Type B pancreatic cell (in vitro differentiated cells): ENCODE measurements around the gene TSHZ2. TPM values are rescaled to one million over a fixed set of nuclear protein-coding genes. Genes with fewer than 3 reads are reported as not detected.

ENCODE experiments used
- DNase-seq: peaks from one replicate; pipeline ENCODE4 v3.0.0; 2021; ENCODE audit warnings: mixed read lengths; ENCODE audit not compliant: unreplicated experiment; ENCODE audit errors: extremely low spot score
- H3K27ac Mint-ChIP-seq: 2 replicates; pipeline ENCODE4 v1.8.0; 2021; ENCODE audit warnings: mild to moderate bottlenecking, mixed read lengths
- H3K27me3 Mint-ChIP-seq: 2 replicates; pipeline ENCODE4 v1.8.0; 2021; ENCODE audit warnings: mixed read lengths
- H3K36me3 Mint-ChIP-seq: 2 replicates; pipeline ENCODE4 v1.8.0; 2021; ENCODE audit warnings: mixed read lengths
- H3K4me1 Mint-ChIP-seq: one replicate; pipeline ENCODE4 v1.8.0; 2021; ENCODE audit warnings: mixed read lengths; ENCODE audit not compliant: unreplicated experiment
- H3K4me3 Mint-ChIP-seq: 2 replicates; pipeline ENCODE4 v1.8.0; 2021; ENCODE audit warnings: mild to moderate bottlenecking, mixed read lengths
- H3K9me3 Mint-ChIP-seq: 2 replicates; pipeline ENCODE4 v1.8.0; 2021; ENCODE audit warnings: mixed read lengths
- CTCF ChIP-seq: fragments of 200-600 bp; sonication (generic); conservative IDR thresholded peaks from 2 replicates; pipeline ENCODE4 v1.5.0; 2021; ENCODE audit warnings: antibody characterized with exemption, mild to moderate bottlenecking
- total RNA-seq: library from RNA; stranded (reverse); gene quantifications from 2 replicates; pipeline ENCODE4 v1.2.1, GENCODE V29; 2021; ENCODE audit warnings: low replicate concordance

TSHZ2 gene
- total RNA-seq, 1 donor from 2014 or later: 45.5 TPM

- TF ChIP-seq CTCF: no peak
- Mint-ChIP-seq H3K4me3 (no peak overlapping the region), H3K4me1 (peaks cover 31% of the 10 kb centered on the region), H3K9me3 (peaks cover 4% of the 10 kb centered on the region), H3K36me3 (peaks cover 11% of the 10 kb centered on the region), H3K27ac (no peak overlapping the region), H3K27me3 (no peaks in the 10 kb centered on the region)
- DNase-seq: no peak
Measured at GRCh38 chr20:53101992-53102760, 130.0 kb downstream of the TSHZ2 start.

GRCh38 chr20:53103124-53103523 lies 131.0 kb downstream of the TSHZ2 start:
- H3K36me3 Mint-ChIP-seq: peaks cover 15% of the 10 kb centered on the region

GRCh38 chr20:53104884-53105283 lies 132.7 kb downstream of the TSHZ2 start:
- DNase-seq: no peak

More at GRCh38 chr20:53103124-53103523, 131.0 kb downstream of the TSHZ2 start:
- Mint-ChIP-seq H3K9me3 (peaks cover 4% of the 10 kb centered on the region), H3K27ac (no peak overlapping the region), H3K27me3 (no peaks in the 10 kb centered on the region), H3K4me1 (peaks cover 34% of the 10 kb centered on the region), H3K4me3 (no peak overlapping the region)
- DNase-seq: no peak
- TF ChIP-seq CTCF: no peak

GRCh38 chr20:53116733-53117132 lies 144.6 kb downstream of the TSHZ2 start:
- no peak overlapping the region for H3K27ac Mint-ChIP-seq
- peaks cover 9% of the 10 kb centered on the region for H3K36me3 Mint-ChIP-seq
- no peak for DNase-seq
- TF ChIP-seq CTCF: no peak
- no peak overlapping the region for H3K4me3 Mint-ChIP-seq
- H3K27me3 Mint-ChIP-seq: no peaks in the 10 kb centered on the region
- H3K4me1 Mint-ChIP-seq: peaks cover 5% of the 10 kb centered on the region
- peaks cover 16% of the 10 kb centered on the region for H3K9me3 Mint-ChIP-seq

More at GRCh38 chr20:53104884-53105283, 132.7 kb downstream of the TSHZ2 start:
- peaks cover 28% of the 10 kb centered on the region for H3K4me1 Mint-ChIP-seq
- TF ChIP-seq CTCF: no peak
- no peaks in the 10 kb centered on the region for H3K27me3 Mint-ChIP-seq
- H3K27ac Mint-ChIP-seq: no peak overlapping the region
- H3K4me3 Mint-ChIP-seq: no peak overlapping the region
- H3K9me3 Mint-ChIP-seq: no peaks in the 10 kb centered on the region
- H3K36me3 Mint-ChIP-seq: peaks cover 8% of the 10 kb centered on the region

- H3K36me3 Mint-ChIP-seq: peaks cover 15% of the 10 kb centered on the region
- no peaks in the 10 kb centered on the region for H3K27me3 Mint-ChIP-seq
- TF ChIP-seq CTCF: no peak
- H3K27ac Mint-ChIP-seq: no peak overlapping the region
- H3K4me1 Mint-ChIP-seq: peaks cover 28% of the 10 kb centered on the region
- H3K9me3 Mint-ChIP-seq: peaks cover 9% of the 10 kb centered on the region
- no peak overlapping the region for H3K4me3 Mint-ChIP-seq
- DNase-seq: no peak
Measured at GRCh38 chr20:53122853-53123252, 150.7 kb downstream of the TSHZ2 start.
